Measurements from ENCODE around the gene GLIS1.

The GLIS1 gene

GRCh38 chr1:53690411-53690810, 48.6 kb downstream of the GLIS1 start:
- DNase-seq: no peak

GRCh38 chr1:53689736-53690326, 49.1 kb downstream of the GLIS1 start:
- no peak for DNase-seq

- no peak for DNase-seq
These were observed 49.7 kb downstream of the GLIS1 start for GRCh38 chr1:53689223-53689622.

- no peak for DNase-seq
These were observed 50.4 kb downstream of the GLIS1 start for GRCh38 chr1:53688381-53689102.

GRCh38 chr1:53687901-53688300, 51.1 kb downstream of the GLIS1 start:
- no peak for DNase-seq

GRCh38 chr1:53687426-53687825, 51.5 kb downstream of the GLIS1 start:
- no peak for DNase-seq

GRCh38 chr1:53686965-53687267, 52.0 kb downstream of the GLIS1 start:
- no peak for DNase-seq

- DNase-seq: no peak
These were observed 52.6 kb downstream of the GLIS1 start for GRCh38 chr1:53686091-53686964.

- no peak for DNase-seq
These were observed 53.5 kb downstream of the GLIS1 start for GRCh38 chr1:53685272-53686051.

GRCh38 chr1:53684741-53685140, 54.2 kb downstream of the GLIS1 start:
- no peak for DNase-seq

GRCh38 chr1:53683986-53684740, 54.8 kb downstream of the GLIS1 start:
- DNase-seq: no peak

- no peak for DNase-seq
These were observed 56.1 kb downstream of the GLIS1 start for GRCh38 chr1:53682881-53683280.

GRCh38 chr1:53681977-53682685, 56.8 kb downstream of the GLIS1 start:
- DNase-seq: no peak

GRCh38 chr1:53681351-53681976, 57.5 kb downstream of the GLIS1 start:
- DNase-seq: no peak

- DNase-seq: no peak
These were observed 58.1 kb downstream of the GLIS1 start for GRCh38 chr1:53680868-53681267.

GRCh38 chr1:53678938-53679825, 59.8 kb downstream of the GLIS1 start:
- no peak for DNase-seq

- no peak for DNase-seq
These were observed 60.5 kb downstream of the GLIS1 start for GRCh38 chr1:53678507-53678906.

- no peak for DNase-seq
These were observed 60.9 kb downstream of the GLIS1 start for GRCh38 chr1:53678046-53678445.

- no peak for DNase-seq
These were observed 61.5 kb downstream of the GLIS1 start for GRCh38 chr1:53677486-53677885.

GRCh38 chr1:53672785-53673184, 66.2 kb downstream of the GLIS1 start:
- DNase-seq: no peak

Data from stimulated activated naive CD4-positive, alpha-beta T cell treated with Interleukin-2 at 50 U/mL for 16 hours (primary cell).